ENCODE results near the gene ZNF888.

DNA sequence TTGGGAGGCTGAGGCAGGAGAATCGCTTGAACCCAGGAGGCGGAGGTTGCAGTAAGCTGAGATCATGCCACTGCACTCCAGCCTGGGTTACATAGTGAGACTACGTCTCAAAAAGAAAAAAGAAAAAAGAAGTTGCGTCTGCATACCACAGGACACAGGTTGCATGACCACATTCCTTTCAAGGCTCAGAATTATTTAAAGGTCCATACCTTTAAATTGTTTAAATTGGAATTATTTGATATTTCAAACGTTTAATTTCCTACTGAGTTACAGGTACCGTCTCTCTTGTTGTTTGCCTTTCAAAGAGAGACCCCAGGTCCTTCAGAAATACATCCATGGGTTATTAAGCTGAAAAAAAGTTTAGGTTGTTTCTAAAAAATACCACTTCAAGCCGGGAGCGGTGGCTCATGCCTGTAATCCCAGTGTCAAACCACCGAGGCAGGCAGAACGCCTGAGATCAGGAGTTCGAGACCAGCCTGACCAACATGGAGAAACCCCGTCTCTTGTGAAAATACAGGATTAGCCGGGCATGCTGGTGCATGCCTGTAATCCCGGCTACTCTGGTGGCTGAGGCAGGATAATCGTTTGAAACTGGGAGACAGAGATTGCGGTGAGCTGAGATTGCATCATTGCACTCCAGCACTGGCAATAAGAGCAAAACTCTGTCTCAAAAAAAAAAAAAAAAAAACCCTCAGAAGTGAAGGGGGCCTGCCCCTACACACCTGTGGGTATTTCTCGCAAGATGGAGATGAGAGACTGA, 20.8 kb upstream of the ZNF888 start:
- TF ChIP-seq, protein P1, sequence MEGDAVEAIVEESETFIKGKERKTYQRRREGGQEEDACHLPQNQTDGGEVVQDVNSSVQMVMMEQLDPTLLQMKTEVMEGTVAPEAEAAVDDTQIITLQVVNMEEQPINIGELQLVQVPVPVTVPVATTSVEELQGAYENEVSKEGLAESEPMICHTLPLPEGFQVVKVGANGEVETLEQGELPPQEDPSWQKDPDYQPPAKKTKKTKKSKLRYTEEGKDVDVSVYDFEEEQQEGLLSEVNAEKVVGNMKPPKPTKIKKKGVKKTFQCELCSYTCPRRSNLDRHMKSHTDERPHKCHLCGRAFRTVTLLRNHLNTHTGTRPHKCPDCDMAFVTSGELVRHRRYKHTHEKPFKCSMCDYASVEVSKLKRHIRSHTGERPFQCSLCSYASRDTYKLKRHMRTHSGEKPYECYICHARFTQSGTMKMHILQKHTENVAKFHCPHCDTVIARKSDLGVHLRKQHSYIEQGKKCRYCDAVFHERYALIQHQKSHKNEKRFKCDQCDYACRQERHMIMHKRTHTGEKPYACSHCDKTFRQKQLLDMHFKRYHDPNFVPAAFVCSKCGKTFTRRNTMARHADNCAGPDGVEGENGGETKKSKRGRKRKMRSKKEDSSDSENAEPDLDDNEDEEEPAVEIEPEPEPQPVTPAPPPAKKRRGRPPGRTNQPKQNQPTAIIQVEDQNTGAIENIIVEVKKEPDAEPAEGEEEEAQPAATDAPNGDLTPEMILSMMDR (IDR thresholded peaks at IDR 0.05 in 4 of 5, conservative IDR thresholded peaks at IDR 0.05 in 1 of 5): no peak
- TF ChIP-seq POLR2A (IDR thresholded peaks at IDR 0.05): no peak

Data from gastrocnemius medialis (tissue), 4 donors.